ENCODE results near the gene DNAAF5.

DNA sequence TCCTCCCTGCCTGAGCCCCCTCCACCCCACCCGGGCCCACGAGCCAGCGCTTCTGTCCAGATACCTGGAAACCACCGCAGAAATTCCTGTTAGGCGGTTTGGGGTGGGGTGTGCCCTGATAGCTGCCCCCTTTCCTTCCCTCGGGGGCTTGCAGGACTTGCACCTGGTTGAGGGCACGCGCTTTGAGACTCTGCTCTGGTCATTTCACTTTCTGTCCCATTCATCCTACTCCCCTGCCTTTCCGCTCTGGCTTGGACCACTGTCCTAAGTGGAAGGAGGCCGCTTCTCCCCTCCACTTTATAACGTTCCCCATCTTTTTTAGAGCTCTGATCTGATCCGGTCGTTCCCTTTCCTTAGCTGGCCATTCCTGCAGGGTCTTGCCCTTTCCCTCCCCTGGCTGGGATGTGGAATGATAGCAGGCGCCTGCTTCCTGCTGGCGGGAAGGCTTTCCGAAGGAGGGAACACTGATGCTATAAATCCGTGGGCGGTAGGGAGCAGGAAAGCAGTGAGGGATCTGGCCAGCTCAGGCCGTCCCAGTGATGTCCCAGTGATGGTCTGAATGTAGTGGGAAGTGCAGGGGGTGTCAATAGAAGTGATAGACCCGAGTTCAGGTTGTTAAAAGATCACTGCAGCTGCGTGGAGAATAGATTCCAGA is 1.4 kb downstream of the DNAAF5 start:
- TF ChIP-seq, protein P1, sequence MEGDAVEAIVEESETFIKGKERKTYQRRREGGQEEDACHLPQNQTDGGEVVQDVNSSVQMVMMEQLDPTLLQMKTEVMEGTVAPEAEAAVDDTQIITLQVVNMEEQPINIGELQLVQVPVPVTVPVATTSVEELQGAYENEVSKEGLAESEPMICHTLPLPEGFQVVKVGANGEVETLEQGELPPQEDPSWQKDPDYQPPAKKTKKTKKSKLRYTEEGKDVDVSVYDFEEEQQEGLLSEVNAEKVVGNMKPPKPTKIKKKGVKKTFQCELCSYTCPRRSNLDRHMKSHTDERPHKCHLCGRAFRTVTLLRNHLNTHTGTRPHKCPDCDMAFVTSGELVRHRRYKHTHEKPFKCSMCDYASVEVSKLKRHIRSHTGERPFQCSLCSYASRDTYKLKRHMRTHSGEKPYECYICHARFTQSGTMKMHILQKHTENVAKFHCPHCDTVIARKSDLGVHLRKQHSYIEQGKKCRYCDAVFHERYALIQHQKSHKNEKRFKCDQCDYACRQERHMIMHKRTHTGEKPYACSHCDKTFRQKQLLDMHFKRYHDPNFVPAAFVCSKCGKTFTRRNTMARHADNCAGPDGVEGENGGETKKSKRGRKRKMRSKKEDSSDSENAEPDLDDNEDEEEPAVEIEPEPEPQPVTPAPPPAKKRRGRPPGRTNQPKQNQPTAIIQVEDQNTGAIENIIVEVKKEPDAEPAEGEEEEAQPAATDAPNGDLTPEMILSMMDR (IDR thresholded peaks at IDR 0.05), result no peak
- no peak for TF ChIP-seq POLR2A (IDR thresholded peaks at IDR 0.05)
